HG03280 (cell line): Measurements from ENCODE around the gene HELB.

Experiments used
- ATAC-seq: cut with Tn5 transposase; IDR thresholded peaks from one replicate; pipeline ENCODE4 v1.9.1; 2021; ENCODE audit warnings: mild to moderate bottlenecking, moderate library complexity; ENCODE audit not compliant: unreplicated experiment

The HELB gene

DNA sequence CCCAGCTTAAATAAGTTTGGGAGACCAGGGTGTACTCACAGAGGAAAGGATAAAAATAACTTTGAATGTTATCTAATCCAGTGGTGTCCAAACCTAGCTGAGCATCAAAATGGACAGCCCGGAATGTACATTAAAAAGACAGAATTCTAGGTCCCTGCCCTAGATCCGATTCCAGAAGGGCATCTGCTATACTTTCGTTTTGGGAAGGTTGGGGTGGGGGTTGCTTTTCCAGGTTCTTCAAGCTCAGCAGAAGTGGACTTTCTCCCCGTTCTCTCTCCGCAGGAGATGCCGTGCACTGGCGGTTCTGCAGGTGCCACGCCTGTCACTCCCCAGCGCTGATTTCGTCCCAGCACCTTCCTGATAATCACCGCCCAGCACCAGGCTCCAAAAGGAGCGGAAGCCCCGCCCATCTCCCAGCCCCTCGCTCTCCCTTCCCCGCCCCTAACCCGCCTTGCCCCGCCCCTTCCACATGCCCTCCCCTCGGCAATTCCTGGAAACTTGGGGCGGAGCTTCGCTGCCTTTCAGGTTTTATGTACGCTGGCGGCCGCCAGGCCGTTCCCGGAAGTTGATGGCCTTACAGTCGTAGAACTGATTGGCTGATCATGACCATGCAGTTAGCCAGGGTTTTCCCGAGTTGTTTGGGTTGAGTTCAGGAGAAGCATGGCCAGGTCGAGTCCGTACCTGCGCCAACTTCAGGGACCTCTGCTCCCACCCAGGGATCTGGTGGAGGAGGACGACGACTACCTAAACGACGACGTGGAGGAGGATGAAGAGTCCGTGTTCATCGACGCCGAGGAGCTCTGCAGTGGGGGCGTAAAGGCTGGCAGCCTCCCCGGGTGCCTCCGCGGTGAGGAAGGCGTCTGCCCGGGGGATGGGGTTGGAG, at the start of gene HELB:
Gene HELB, plus strand, starts transcription at position 550 of the 883 bp plus-strand sequence. Its CDS starts 111 bp downstream, at position 661.
- ATAC-seq: peak; percentile 90

GRCh38 chr12:66252771-66253170, 49.5 kb upstream of the HELB start:
- no peak for ATAC-seq

GRCh38 chr12:66255737-66256136, 46.6 kb upstream of the HELB start:
- no peak for ATAC-seq

- no peak for ATAC-seq
Measured at GRCh38 chr12:66258011-66258410, 44.3 kb upstream of the HELB start.

DNA sequence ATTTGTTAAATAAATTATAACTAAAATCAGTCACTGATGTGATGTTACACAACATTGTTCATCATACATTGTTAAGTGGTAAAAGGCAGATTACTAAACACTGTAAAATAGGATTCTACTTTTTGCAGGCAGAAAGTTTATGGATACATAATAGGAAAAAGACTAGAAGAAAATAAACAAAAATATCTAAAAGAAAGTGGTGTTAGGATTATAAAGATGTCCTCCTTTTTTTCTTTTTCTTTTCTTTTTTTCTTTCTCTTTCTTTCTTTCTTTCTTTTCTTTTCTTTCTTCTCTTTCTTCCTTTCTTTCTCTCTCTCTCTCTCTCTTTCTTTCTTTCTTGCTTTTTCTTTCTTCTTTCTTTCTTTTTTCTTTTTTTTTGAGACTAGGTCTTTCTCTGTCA, 39.6 kb upstream of the HELB start:
- ATAC-seq: no peak

DNA sequence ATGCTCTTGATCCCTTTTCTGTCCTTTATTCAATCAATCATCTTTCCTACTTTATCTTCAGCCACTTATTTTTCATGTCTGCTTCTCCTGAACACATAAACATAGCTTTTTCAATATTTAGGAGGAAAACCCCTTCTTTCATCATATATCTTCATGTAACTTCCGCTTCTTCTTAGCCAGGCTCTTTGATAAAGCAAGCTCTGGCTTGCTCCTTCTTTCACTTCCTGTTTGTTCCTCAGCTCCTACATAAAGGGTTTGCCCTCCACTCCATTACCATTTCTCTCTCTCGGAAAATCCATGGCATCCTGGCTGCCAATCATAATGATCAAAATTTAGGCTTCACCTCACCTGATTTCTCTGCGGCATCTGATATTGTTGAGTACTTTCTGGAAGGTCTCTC, 33.7 kb upstream of the HELB start:
- ATAC-seq: peak; percentile 50

DNA sequence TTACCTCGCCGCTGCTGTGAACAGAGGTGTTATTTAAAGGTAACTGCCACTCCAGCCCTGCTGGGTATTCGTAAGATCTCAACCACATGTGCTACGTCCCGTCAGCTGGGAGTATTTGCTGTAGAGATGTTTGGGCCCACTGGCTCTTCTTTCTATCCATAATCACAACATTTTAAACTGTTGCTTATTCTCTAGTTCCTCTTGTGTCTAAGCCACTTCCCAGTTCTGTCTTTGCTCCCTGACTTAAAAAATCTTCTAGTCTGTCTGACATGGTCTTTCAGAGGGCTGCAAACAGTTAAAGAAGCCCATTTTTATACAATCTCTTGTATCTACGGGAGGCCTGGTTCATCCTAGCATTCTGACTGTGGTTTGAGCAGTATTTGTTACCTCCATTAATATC, 33.2 kb upstream of the HELB start:
- no peak for ATAC-seq

DNA sequence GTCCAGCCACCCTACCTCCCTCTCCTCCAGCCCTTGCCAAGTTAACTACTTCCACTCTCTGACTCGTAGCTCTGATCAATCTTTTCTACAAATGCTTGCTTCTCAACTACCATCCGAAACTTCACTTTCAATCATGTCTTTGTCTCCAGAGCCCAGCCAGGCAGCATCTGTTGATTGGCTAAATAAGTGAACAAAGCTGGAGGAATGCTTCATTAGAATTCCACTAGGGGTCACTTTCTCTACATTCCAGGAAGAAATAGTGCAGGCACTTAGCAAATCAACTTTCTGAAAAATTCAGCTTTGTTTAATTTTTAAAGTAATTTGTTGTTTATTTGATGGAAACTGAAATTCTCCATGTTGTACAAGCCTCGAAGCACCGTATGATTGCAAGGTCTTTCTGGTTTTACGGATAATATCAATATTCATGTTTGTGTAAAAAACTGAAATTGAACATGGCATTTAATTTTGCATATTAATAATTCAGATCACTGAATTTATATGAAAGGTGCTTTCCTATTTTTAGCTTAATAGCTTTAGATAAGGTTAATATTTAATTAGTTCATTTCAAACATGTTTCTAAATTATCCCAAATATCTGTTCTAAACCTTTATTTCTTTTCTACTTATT, 32.4 kb upstream of the HELB start:
- no peak for ATAC-seq

DNA sequence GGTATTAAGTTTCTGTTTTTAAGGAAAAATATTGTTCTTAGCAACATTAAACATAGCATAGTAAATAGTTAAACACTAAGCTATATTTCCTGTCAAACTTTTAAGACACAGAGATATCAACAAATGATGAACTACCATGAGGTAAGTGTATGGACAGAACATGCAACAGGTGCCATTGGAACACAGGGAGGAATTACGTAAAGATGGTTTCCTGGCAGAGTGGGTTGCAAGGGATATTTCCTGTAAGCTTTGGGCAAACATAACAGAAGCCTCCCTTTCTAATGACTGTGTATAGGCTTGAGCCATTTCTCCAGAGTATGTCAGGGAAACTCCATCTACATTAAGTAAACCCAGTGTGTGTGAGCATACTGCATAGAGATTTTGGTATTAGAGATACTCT, 31.7 kb upstream of the HELB start:
- ATAC-seq: no peak

GRCh38 chr12:66272650-66273049, 29.6 kb upstream of the HELB start:
- ATAC-seq: no peak

DNA sequence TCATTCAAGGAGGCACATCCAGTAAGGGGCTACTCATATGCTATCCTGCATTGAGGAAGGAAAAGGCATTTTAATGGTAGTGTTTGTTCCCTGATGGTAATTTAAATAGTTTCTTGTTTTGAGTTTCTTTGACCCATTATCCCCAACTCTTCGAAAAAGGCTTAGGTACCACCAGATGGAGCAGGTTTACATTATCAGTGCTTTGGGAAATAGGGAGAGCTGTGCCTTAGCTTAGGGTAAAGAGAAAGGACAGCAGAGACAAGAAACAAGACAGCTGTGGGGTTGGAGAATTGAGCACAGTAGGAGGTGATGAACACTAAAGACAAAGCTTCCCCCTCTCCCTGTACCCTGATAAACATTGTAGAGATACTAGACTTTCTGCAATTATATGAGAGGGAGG, 29.1 kb upstream of the HELB start:
- no peak for ATAC-seq

DNA sequence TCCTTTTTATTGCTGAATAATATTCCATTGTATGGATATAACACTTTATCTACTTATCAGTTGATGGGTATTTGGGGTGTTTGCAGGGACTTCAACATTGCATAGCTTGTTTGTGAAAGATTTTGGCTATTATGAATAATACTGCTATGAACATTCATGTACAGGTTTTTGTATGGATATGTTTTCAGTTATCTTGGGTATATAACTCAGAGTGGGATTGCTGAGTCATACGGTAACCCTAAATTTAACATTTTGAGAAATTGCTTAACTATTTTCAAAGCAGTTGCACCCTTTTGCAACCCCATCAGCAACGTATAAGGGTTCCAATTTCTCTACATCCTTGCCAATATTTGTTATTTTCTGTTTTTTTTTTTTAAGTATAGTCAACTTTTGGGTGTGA, 27.3 kb upstream of the HELB start:
- no peak for ATAC-seq

GRCh38 chr12:66279123-66279712, 23.1 kb upstream of the HELB start:
- ATAC-seq: no peak

DNA sequence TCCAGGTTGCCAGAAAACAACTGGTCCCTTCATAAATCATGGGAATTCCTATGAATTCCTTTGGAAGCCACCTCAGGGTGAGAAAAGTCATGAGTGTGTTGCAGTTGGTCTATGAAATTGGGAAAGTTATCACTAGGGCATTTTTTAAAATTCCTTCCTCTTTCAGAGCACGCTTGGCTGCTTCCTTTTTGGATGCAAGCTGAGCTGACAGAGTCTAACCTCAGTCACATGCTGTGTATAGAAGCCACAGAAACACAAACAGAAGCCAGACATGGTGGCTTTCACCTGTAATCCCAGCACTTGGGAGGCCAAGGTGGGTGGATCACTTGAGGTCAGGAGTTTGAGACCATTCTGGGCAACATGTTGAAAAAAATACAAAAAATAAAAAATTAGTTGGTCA, 21.7 kb upstream of the HELB start:
- no peak for ATAC-seq

DNA sequence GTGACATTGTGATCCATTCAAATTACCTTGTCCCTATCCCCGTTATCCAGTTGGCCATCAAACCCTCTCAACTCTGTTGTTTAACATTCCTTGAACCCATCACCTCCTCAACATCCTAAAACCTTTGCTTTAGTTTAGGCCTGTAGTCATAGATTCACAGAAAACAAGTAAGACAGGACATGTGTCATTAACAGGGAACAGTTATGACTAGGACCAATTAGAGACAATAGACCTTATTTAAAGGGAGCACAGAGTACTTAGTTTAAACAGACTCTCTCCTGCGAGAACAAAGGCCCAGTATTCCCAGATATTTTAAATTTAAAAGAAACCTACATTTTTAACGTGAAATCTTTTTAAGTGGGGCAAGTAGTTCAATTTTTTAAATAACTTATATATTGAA, 20.0 kb upstream of the HELB start:
- ATAC-seq: no peak

DNA sequence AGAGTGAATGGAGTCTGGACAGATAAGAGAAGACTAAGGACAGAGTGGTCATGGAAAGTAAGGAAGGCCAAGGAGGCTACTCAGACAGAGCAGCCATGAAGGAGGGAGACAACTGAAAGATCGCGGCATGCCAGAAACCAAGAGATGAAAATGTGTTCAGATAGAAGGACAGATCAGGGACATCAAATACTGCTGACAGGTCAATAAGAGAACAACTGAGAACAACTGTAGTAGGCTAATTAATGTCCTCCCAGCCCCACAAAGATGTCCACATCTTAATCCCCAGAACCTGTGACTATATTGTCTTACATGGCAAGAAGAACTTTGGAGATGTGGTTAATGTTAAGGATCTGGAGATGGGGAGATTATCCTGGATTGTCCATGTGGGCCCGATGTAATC, 15.0 kb upstream of the HELB start:
- no peak for ATAC-seq

GRCh38 chr12:66288121-66288520, 14.2 kb upstream of the HELB start:
- no peak for ATAC-seq

DNA sequence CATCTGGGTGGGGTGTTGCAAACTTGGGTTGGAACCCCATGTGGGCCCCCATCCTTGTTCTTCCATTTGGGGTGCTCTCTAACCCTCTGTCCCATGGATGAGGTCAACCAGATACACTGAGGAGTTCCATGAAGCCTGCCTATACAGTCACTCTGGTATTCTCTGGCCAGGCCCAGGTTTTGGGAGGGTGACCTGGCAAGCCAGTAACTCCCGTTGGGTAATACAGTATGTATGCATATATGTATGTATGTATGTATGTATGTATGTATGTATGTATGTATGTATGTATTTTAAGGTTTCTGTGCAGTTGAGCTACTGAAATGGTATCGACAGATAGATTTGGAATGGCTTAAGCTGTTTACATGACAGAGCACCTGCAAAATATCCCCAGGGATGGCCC, 12.8 kb upstream of the HELB start:
- no peak for ATAC-seq

DNA sequence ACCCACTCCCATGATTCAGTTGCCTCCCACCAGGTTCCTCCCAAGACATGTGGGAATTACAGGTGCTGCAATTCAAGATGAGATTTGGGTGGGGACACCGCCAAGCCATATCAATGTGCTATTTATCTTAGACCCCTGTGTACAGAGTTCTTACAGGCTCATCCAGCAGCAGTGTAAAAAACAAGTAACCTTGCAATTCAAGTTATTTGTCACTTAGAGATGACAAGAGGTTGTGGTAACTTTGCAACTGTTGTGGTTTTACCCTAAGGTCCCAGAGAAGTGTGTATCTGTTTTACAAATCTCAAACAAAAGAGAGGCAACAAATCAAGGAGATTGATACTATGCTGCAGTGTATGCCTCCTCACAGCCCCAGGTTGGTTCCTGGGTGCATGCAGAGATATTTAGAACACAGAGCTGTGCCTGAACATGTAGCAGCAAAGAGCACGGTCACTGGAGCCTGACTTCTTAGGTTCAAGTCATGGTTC, 11.5 kb upstream of the HELB start:
- ATAC-seq: no peak

DNA sequence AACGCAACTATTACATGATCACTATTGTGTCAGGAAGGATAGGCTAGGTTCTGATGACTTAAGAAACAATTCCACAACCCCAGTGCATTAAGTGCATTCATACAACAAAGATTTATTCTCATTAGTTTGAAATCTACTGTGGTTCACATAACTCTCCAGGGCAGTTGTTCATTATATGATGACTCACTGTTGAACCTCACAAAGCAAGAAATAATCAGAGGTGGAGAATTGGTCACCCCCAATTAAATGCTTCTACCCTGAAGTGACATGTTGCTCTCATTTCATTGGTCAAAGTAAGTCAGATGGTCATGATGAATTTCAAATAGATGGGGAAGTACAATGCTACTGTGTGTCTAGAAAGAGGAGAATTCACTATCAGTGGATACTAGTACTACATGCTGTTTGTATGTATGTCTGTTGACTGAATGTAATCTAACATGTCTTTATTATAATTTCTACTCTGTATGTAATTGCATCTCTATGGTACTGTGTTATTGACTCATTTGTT, 6.1 kb upstream of the HELB start:
- no peak for ATAC-seq

GRCh38 chr12:66297080-66297479, 5.2 kb upstream of the HELB start:
- no peak for ATAC-seq

DNA sequence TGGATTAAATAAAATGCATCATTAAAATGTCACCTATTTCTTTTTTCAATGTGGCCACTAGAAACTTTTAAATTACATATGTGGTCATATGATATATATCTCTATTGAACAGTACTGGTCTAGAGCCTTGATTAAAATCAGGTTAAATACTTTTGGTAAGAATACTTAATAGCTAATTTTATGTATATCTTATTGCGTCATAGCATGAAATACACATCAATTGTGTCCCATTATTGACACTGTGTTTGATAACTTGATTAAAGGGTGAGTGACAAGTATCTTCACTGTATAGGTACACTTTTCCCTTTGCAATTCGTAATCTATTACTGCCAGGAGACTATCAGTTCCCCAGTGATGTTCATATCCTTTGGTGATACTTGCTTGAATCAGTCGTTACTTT, 4.4 kb upstream of the HELB start:
- no peak for ATAC-seq
